ENCODE data around the gene IL17RA.

The IL17RA gene

DNA sequence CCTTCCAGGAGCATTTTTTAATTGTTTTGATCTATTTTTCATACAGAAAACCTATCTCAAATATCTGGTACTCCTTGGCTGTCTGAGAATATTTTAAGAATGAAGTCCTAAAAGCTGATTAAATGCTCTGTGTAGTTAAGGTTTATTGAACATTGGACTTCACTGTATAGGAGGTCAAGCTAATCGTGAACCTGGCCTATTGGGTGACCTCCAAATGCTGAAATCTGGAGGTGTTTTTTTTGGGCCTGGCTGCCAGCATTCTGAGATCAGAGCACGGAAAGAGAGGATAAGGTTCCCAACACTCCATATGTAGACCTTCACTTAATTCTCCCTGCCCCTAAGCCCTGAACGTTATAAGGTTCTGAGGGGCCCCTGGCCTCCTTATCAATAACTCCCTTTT, 8.3 kb downstream of the IL17RA start:
- no peak for ATAC-seq
- peaks cover 12% of the 10 kb centered on the region for H3K36me3 Mint-ChIP-seq (ENCODE audit: low read depth)
- no peaks in the 10 kb centered on the region for H3K27me3 Mint-ChIP-seq
- no peak overlapping the region for H3K4me3 Mint-ChIP-seq
- no peak overlapping the region for H3K27ac Mint-ChIP-seq
- peaks cover 87% of the 10 kb centered on the region for H3K4me1 Mint-ChIP-seq
- DNase-seq: no peak
- H3K9me3 Mint-ChIP-seq: no peaks in the 10 kb centered on the region

DNA sequence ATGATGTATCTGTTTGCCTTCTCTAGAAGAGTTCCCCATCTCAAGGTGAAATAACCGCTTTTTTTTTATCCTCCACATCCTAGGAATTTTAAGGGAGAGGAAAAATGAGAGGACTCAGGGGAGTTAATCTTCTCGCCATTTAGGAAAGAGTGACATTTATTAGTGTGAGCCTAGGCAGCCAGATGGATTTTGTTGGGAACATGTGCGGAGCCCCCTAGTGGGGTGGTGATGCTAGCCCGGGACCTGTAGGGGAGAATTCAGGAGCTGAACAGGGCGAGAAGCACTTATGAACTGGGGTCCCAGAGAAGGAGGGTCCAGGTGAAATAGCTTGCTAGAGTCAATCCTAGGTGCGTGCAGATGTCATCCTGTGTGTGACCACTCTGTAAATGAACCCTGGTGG, 10.7 kb downstream of the IL17RA start:
- no peak overlapping the region for H3K27ac Mint-ChIP-seq
- no peaks in the 10 kb centered on the region for H3K9me3 Mint-ChIP-seq
- no peak for DNase-seq
- H3K36me3 Mint-ChIP-seq (ENCODE audit: low read depth): peaks cover 28% of the 10 kb centered on the region
- peaks cover 87% of the 10 kb centered on the region for H3K4me1 Mint-ChIP-seq
- ATAC-seq: no peak
- H3K4me3 Mint-ChIP-seq: no peak overlapping the region
- no peaks in the 10 kb centered on the region for H3K27me3 Mint-ChIP-seq

DNA sequence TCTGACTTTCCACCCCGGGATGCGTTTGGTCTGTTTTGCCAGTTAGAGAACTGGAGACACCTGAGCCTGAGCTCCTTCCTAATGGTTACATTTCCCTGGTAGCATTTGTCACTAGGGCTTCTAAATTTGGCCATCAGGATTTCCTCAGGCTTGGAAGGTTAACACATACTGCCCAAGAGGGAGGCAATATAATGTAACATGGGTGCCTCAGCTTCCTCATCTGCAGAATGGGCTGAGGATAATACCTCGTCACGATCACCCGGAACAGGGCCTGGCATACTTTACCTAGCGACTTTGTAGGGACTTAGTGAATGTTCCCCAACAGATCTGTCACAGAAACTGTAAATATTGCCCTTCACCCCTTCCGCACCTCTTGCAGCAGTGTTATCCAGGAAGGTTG, 11.3 kb downstream of the IL17RA start:
- no peak for DNase-seq
- H3K27ac Mint-ChIP-seq: no peak overlapping the region
- ATAC-seq: no peak
- H3K4me1 Mint-ChIP-seq: peaks cover 86% of the 10 kb centered on the region
- no peak overlapping the region for H3K4me3 Mint-ChIP-seq
- peaks cover 30% of the 10 kb centered on the region for H3K36me3 Mint-ChIP-seq (ENCODE audit: low read depth)
- no peaks in the 10 kb centered on the region for H3K27me3 Mint-ChIP-seq
- H3K9me3 Mint-ChIP-seq: no peaks in the 10 kb centered on the region

- no peaks in the 10 kb centered on the region for H3K9me3 Mint-ChIP-seq
- H3K27ac Mint-ChIP-seq: no peak overlapping the region
Observed at GRCh38 chr22:17097062-17097461, 12.3 kb downstream of the IL17RA start.

GRCh38 chr22:17097701-17098100, 12.9 kb downstream of the IL17RA start:
- H3K36me3 Mint-ChIP-seq (ENCODE audit: low read depth): peaks cover 45% of the 10 kb centered on the region
- no peak overlapping the region for H3K4me3 Mint-ChIP-seq
- DNase-seq (no peak), ATAC-seq (no peak)
- H3K27me3 Mint-ChIP-seq: no peaks in the 10 kb centered on the region
- H3K9me3 Mint-ChIP-seq: no peaks in the 10 kb centered on the region
- no peak overlapping the region for H3K27ac Mint-ChIP-seq
- peaks cover 84% of the 10 kb centered on the region for H3K4me1 Mint-ChIP-seq

More at GRCh38 chr22:17097062-17097461, 12.3 kb downstream of the IL17RA start:
- no peak for DNase-seq
- Mint-ChIP-seq H3K4me1 (peaks cover 86% of the 10 kb centered on the region), H3K4me3 (no peak overlapping the region), H3K27me3 (no peaks in the 10 kb centered on the region), H3K36me3 (ENCODE audit: low read depth) (peaks cover 40% of the 10 kb centered on the region)
- no peak for ATAC-seq

DNA sequence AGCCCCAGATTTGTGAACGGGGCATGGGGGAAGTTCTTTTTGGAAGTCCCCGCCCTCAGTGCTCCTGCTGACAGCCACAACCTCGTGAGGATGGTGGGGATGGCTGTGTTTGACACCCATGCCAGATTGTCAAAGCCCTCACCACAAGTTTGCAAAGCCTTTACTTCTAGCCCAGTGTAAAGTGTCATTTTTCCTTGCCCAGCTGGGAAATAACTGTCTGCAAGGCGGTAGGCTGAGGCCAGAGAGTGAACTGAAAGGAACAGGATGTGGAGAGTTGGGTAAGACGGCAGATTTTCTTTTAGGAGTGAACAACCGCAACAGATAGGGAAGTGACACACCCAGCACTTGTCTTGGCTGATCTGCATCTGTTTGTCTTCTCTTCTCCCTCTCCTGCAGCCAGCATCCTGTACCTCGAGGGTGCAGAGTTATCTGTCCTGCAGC, 13.6 kb downstream of the IL17RA start:
- no peak overlapping the region for H3K4me3 Mint-ChIP-seq
- peak; percentile 74 for ATAC-seq
- peak; percentile 34 for DNase-seq
- H3K36me3 Mint-ChIP-seq (ENCODE audit: low read depth): peaks cover 47% of the 10 kb centered on the region
- peak overlapping the region; percentile 14 for H3K27ac Mint-ChIP-seq
- peaks cover 79% of the 10 kb centered on the region for H3K4me1 Mint-ChIP-seq
- no peaks in the 10 kb centered on the region for H3K27me3 Mint-ChIP-seq
- H3K9me3 Mint-ChIP-seq: no peaks in the 10 kb centered on the region

DNA sequence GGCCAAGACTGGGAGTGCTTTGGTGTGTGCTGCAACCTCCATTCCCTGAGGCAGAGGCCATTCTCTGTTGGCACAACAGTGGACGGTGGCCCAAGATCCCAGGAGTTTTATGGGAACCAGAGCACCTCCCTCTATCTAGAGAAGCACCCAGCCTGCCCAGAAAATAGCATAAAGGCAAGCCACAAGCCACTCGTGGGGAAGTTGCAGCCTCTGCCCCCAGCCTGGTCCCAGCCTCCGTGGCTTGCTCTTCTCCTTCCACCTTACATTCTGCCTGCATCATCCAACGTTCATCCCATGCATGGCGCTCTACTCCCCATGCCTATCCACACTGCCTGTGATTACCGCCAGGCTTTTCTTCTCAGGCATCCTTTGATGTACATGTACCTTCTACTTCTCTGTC, 15.8 kb downstream of the IL17RA start:
- Mint-ChIP-seq H3K4me1 (peaks cover 70% of the 10 kb centered on the region), H3K27me3 (no peaks in the 10 kb centered on the region), H3K27ac (peak overlapping the region; percentile 25), H3K4me3 (no peak overlapping the region), H3K36me3 (ENCODE audit: low read depth) (peaks cover 56% of the 10 kb centered on the region), H3K9me3 (no peaks in the 10 kb centered on the region)
- DNase-seq: no peak
- no peak for ATAC-seq

DNA sequence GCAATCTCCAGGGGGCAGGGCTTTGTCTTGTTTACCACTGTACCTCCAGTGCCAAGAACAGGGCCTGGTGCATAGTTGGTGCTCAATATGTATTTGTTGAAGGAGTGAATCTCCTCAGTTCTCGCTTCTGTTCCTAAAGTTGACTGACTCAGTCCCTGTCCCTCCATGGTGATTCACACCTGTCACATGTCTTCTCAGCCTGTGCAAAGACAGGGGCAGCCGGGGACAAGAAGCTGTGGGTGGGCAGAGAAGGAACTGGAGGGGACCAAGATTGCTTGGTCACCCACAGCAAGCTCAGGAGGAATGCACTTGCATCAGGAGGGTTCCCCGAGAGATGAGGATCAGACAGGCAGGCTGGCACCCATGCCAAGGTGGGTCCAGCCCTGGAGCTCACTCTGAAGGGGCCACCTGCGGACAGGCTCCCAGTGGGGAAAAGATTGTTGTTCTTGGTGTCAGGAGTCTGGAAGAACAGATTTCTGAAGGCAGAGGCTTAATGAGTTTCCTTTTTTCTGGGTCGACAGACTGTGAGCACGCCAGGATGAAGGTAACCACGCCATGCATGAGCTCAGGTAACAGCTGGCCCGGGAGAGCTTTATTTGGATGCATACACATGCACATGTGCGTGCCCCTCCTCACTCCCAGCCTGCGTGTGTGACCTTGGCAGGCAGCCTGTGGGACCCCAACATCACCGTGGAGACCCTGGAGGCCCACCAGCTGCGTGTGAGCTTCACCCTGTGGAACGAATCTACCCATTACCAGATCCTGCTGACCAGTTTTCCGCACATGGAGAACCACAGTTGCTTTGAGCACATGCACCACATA, 16.9 kb downstream of the IL17RA start:
- H3K4me1 Mint-ChIP-seq: peaks cover 73% of the 10 kb centered on the region

GRCh38 chr22:17102297-17102667, 17.5 kb downstream of the IL17RA start:
- no peak for DNase-seq
- peaks cover 73% of the 10 kb centered on the region for H3K4me1 Mint-ChIP-seq
- ATAC-seq: no peak
- no peak overlapping the region for H3K27ac Mint-ChIP-seq
- no peak overlapping the region for H3K4me3 Mint-ChIP-seq
- H3K9me3 Mint-ChIP-seq: no peaks in the 10 kb centered on the region
- H3K36me3 Mint-ChIP-seq (ENCODE audit: low read depth): peaks cover 65% of the 10 kb centered on the region
- no peaks in the 10 kb centered on the region for H3K27me3 Mint-ChIP-seq

More for the DNA sequence above, 16.9 kb downstream of the IL17RA start:
- DNase-seq: no peak
- Mint-ChIP-seq H3K4me3 (no peak overlapping the region), H3K36me3 (ENCODE audit: low read depth) (peaks cover 59% of the 10 kb centered on the region), H3K27ac (peak overlapping the region; percentile 49), H3K9me3 (no peaks in the 10 kb centered on the region), H3K27me3 (no peaks in the 10 kb centered on the region)
- no peak for ATAC-seq

GRCh38 chr22:17103351-17103750, 18.6 kb downstream of the IL17RA start:
- H3K27ac Mint-ChIP-seq: no peak overlapping the region
- ATAC-seq (no peak), DNase-seq (no peak)
- H3K27me3 Mint-ChIP-seq: no peaks in the 10 kb centered on the region
- H3K4me1 Mint-ChIP-seq: peaks cover 68% of the 10 kb centered on the region
- peaks cover 65% of the 10 kb centered on the region for H3K36me3 Mint-ChIP-seq (ENCODE audit: low read depth)
- H3K9me3 Mint-ChIP-seq: no peaks in the 10 kb centered on the region
- no peak overlapping the region for H3K4me3 Mint-ChIP-seq

- Mint-ChIP-seq H3K4me1 (peaks cover 58% of the 10 kb centered on the region), H3K27ac (no peak overlapping the region), H3K4me3 (no peak overlapping the region)
Observed at GRCh38 chr22:17104336-17104935, 19.6 kb downstream of the IL17RA start.

GRCh38 chr22:17105143-17106129, 20.6 kb downstream of the IL17RA start:
- Mint-ChIP-seq H3K4me1 (peaks cover 51% of the 10 kb centered on the region), H3K4me3 (no peak overlapping the region), H3K36me3 (ENCODE audit: low read depth) (peaks cover 52% of the 10 kb centered on the region), H3K27ac (no peak overlapping the region), H3K9me3 (no peaks in the 10 kb centered on the region), H3K27me3 (no peaks in the 10 kb centered on the region)
- ATAC-seq (no peak), DNase-seq (no peak)

More at GRCh38 chr22:17104336-17104935, 19.6 kb downstream of the IL17RA start:
- no peak for DNase-seq
- no peaks in the 10 kb centered on the region for H3K9me3 Mint-ChIP-seq
- no peak for ATAC-seq
- peaks cover 57% of the 10 kb centered on the region for H3K36me3 Mint-ChIP-seq (ENCODE audit: low read depth)
- H3K27me3 Mint-ChIP-seq: no peaks in the 10 kb centered on the region

GRCh38 chr22:17106161-17106784, 21.5 kb downstream of the IL17RA start:
- Mint-ChIP-seq H3K9me3 (no peaks in the 10 kb centered on the region), H3K27ac (peak overlapping the region; percentile 74), H3K27me3 (no peaks in the 10 kb centered on the region), H3K4me3 (no peak overlapping the region), H3K4me1 (peaks cover 44% of the 10 kb centered on the region), H3K36me3 (ENCODE audit: low read depth) (peaks cover 47% of the 10 kb centered on the region)
- DNase-seq (no peak), ATAC-seq (peak; percentile 33)
